Transverse colon (tissue), 3 donors: Measurements from ENCODE around the gene GTF3C5.

Experiments used
- POLR2A ChIP-seq: fragments of 450-650 bp; IDR thresholded peaks from one replicate; pipeline ENCODE4 v1.6.1; 2016; ENCODE audit warnings: antibody characterized with exemption, mild to moderate bottlenecking, moderate library complexity
- TF ChIP-seq, protein P1 (sequence below), 5 experiments: fragments of 200-600 bp in 3 of 5; fragments of 450-650 bp in 2 of 5; sonication (generic) in 3 of 5; IDR thresholded peaks; 1 replicate in 2 of 5; 2 replicates in 3 of 5; pipeline ENCODE4 v1.5.1; 2016 to 2017; ENCODE audit warnings: antibody characterized with exemption in 5 of 5, inconsistent platforms in 3 of 5, mild to moderate bottlenecking in 2 of 5, moderate library complexity in 1 of 5

DNA sequence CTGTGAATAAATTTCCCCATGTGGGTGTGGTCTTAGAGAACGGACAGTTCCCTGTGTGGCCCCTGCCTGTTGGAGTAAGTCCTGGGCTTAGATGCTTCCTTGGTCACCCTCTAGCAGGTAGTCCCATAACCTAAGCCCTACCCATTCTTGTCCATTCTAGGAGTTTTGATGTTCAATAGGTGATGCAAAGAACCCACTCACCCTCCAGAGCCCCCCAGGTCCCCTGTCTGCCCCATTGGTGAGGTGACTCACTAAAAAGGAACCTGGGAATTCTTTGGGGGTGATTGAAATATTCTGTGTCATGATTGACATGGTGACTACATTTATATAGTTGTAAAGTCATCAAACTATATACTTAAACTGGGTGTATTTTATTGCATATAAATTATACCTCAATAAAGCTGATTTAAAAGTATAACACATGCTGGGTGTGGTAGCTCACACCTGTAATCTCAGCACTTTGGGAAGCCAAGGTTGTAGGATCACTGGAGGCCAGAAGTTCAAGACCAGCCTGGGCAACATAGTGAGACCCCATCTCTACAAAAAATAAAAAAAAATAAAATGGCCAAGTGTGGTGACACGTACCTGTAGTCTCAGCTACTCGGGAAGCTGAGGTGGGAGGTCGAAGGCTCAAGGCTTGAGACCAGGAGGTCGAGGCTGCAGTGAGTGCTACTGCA, 20.8 kb upstream of the GTF3C5 start:
- no peak for TF ChIP-seq POLR2A
- TF ChIP-seq, protein P1, sequence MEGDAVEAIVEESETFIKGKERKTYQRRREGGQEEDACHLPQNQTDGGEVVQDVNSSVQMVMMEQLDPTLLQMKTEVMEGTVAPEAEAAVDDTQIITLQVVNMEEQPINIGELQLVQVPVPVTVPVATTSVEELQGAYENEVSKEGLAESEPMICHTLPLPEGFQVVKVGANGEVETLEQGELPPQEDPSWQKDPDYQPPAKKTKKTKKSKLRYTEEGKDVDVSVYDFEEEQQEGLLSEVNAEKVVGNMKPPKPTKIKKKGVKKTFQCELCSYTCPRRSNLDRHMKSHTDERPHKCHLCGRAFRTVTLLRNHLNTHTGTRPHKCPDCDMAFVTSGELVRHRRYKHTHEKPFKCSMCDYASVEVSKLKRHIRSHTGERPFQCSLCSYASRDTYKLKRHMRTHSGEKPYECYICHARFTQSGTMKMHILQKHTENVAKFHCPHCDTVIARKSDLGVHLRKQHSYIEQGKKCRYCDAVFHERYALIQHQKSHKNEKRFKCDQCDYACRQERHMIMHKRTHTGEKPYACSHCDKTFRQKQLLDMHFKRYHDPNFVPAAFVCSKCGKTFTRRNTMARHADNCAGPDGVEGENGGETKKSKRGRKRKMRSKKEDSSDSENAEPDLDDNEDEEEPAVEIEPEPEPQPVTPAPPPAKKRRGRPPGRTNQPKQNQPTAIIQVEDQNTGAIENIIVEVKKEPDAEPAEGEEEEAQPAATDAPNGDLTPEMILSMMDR (IDR thresholded peaks at IDR 0.05): no peak
